GM23248 (cell line): ENCODE data around the gene CIT.

ENCODE experiments used
- EZH2 ChIP-seq: fragments of 200-600 bp; sonication (generic); IDR thresholded peaks from 2 replicates; pipeline ENCODE4 v1.6.1; 2018; ENCODE audit warnings: antibody characterized with exemption, mild to moderate bottlenecking; ENCODE audit not compliant: insufficient read depth, poor library complexity, severe bottlenecking
- EZH2phosphoT487 ChIP-seq: fragments of 200-600 bp; sonication (generic); IDR thresholded peaks from 2 replicates; pipeline ENCODE4 v1.6.1; 2018; ENCODE audit warnings: antibody characterized with exemption, moderate library complexity, mild to moderate bottlenecking, low read depth; ENCODE audit not compliant: insufficient read depth

DNA sequence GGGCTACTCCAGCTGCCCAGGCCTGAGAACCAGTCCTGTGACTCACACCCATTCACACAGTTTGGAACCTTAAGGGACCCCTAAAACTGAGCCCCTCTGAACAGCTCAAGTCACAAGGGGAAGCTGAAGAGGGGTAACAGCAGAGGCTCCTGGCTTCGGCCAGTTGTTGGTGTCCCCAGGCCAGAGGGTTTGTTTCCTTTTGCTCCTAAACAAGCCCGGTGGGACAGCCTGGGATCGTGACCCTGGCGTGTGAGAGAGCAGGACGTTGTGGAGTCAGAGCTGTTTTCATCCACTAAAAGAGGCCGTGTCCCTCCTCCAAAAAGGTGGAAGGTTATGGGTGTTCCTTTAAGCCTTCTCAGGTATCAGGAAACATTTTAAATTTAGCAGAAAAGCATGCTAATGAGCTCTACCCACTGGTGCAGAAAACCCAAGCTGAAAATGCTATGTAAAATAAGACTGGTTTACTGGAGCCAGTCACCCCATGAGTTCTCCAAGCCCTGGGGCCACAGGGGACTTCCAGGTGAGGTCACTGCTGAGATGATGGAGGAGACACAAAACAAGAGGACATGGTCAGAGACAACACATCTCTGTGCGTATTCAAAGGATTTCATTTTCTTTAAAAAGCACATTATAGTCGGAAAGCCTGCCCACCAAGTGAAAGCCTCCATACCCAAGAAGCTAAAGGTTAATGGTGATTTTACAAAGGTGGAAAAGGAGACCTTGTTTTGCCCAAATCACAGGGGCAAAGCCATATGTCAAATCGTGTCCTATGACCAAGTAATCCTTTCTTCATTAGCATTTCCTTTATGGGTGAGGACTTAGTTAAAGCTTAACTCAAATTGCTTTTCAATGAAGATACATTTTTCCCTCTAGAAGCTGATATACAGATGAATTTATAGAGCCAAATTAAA, 195.1 kb downstream of the CIT start:
- TF ChIP-seq EZH2phosphoT487 = no peak
- TF ChIP-seq EZH2 = no peak
